GM21723 (cell line): ENCODE measurements around the gene PATE4.
A peak's percentile ranks its signal among the peaks of the same experiment; 100 is the strongest.
"Not testable (repeated sequence)": the region's sequence is repeated elsewhere in the genome, so short reads cannot be mapped to it uniquely, and the experiment has no call there.

Source experiments
- ATAC-seq: cut with Tn5 transposase; IDR thresholded peaks from one replicate; pipeline ENCODE4 v1.9.1; 2021; ENCODE audit warnings: mild to moderate bottlenecking, moderate library complexity; ENCODE audit not compliant: unreplicated experiment

Gene PATE4

DNA sequence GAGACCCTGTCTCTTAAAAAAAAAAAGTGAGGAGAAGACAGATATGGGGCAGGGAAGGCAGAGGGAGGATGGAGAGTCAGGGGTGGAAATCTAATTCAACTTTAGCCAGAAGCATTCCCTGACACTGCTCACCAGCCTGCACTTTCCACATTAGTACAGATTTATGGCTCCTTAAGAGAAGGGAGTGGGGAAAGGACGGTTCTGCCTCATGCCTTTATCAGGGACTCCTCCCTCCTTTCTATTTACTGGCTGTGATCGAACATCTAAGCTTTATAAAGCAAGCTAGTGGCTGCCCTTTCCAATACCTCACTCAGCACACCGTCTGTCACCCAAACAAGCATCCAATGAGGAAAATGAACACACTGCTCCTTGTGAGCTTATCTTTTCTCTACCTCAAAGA lies at the start of gene PATE4:
Gene PATE4 (plus strand): TSS at position 301 of the 400 bp plus-strand sequence. CDS start 44 bp downstream, at position 345.
- ATAC-seq = no peak

- ATAC-seq = no peak
Measured at GRCh38 chr11:125784678-125785077, 48.4 kb upstream of the PATE4 start.

GRCh38 chr11:125787827-125788226 lies 45.3 kb upstream of the PATE4 start, which contains the start of gene PATE3:
Gene PATE3, plus strand, starts transcription at chr11:125788127. Its CDS starts 25 bp downstream, at chr11:125788152.
- no peak for ATAC-seq

GRCh38 chr11:125790825-125791224 lies 42.3 kb upstream of the PATE4 start:
- ATAC-seq = no peak

DNA sequence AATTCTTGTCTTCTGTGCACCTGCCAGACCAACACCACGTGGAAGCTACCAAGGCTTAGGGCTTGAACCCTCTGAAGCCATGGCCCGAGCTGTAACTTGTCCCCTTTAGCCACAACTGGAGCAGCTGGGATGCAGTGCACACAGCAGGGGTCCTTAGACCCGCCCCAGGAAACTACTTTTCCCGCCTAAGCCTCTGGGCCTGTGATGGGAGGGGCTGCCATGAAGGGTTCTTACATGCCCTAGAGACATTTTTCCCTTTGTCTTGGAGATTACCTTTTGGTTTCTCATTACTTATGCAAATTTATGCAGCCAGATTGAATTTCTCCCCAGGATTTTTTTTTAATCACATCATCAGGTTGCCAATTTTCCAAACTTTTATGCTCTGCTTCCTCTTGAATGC lies 35.5 kb upstream of the PATE4 start:
- no peak for ATAC-seq

DNA sequence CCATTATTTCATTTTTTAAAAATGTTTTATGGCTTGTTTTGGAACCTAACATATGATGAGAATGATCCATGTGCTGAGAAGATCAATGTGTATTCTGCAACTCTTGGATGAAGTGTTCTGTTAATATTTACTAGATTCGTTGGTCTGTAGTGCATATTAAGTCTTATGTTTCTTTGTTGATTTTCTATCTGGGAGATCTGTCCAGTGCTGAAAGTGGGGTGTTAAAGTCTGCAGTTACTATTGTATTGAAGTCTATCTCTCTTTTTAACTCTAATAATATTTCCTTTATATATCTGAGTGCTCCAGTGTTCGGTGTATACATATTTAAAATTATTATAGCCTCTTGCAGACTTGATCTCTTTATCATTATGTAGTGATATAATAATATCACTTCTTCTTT lies 33.3 kb upstream of the PATE4 start:
- ATAC-seq = no peak

- no peak for ATAC-seq
Measured at GRCh38 chr11:125802387-125802786, 30.7 kb upstream of the PATE4 start.

DNA sequence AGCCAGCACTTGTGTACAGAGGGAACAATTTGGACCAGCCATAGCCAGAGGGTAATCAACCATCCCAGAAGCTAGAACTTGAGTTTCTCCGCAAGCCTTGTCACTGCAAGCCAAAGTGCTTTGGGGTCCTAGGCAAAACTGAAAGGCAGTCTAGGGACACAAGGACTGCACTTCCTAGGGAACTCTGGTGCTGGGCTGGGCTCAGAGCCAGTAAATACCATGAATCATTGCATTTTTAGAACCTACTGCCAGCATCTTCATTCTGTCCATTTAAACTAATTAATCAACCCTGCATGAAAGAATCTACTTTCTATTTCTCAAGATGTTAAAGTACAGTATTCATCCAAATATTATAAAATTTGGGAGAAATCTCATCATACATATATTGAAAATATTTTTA lies 25.2 kb upstream of the PATE4 start:
- ATAC-seq = no peak

GRCh38 chr11:125835748-125836147 lies 2.6 kb downstream of the PATE4 start:
- no peak for ATAC-seq

GRCh38 chr11:125842321-125842948 lies 9.3 kb downstream of the PATE4 start:
- no peak for ATAC-seq

DNA sequence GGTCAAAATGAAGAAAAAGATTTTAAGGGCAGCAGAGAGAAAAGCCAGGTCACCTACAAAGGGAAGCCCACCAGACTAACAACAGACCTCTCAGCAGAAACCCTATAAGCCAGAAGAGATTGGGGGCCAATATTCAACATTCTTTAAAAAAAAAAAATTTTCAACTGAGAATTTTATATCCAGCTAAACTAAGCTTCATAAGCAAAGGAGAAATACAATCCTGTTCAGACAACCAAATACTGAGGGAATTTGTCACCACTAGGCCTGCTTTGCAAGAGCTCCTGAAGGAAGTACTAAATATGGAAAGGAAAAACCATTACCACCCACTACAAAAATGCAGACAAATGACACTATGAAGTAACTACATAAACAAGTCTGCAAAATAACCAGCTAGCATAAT lies 13.1 kb downstream of the PATE4 start:
- ATAC-seq = no peak

GRCh38 chr11:125857670-125858069 lies 24.6 kb downstream of the PATE4 start:
- ATAC-seq = not testable (repeated sequence)

- ATAC-seq = not testable (repeated sequence)
Measured at GRCh38 chr11:125862786-125863185, 29.7 kb downstream of the PATE4 start.

- ATAC-seq = not testable (repeated sequence)
Measured at GRCh38 chr11:125865354-125865753, 32.2 kb downstream of the PATE4 start.

GRCh38 chr11:125869521-125869920 lies 36.4 kb downstream of the PATE4 start:
- ATAC-seq = no peak

GRCh38 chr11:125871391-125872137 lies 38.4 kb downstream of the PATE4 start:
- ATAC-seq = no peak

DNA sequence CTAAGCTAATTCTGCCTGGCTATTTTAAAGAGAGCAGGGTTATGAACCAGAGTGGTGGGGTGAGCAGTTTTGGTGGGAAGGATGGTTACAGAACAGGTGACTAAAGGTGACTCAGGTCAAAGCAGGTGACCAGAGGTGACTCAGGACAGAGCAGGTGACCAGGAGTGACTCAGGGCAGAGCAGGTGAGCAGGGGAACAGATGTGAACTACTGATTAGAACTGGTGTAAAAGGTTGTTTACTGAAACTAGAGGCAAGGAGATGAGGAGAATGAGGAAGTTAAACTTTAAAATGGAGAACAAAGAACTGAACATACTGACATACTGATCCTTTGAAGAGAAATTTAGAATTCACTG lies 39.0 kb downstream of the PATE4 start:
- ATAC-seq = no peak

DNA sequence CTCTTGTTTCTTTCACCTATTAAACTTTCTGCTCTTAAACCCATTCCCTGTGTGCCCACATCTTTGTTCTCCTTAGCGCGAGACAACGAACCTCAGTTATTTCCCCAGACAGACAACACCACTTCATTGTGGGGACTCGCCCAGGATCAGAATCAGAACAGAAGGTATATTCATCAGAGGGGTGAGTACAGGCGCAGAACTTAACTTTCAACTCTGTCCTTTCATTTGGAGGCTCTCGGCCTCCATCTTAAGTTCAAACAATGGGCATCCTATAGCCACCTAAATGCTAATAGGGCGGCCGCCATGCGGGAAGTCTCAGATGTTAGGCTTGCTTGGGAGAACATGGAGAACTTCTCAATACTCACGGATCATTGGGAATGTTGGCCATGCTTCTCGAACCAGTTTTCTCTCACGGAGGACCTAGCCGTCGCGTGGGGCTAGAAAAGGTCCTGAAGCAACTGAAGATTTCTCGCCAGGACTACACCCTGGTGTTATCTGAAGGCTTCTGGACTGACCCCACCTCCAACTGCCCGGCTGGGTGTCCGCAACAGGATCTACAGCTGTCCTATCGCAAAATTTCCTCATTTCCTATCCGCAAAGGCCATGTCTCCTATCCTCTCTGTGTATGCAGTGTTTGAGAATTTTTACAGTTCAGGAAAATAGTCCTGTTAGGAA lies 40.9 kb downstream of the PATE4 start:
- ATAC-seq = peak; percentile 16

DNA sequence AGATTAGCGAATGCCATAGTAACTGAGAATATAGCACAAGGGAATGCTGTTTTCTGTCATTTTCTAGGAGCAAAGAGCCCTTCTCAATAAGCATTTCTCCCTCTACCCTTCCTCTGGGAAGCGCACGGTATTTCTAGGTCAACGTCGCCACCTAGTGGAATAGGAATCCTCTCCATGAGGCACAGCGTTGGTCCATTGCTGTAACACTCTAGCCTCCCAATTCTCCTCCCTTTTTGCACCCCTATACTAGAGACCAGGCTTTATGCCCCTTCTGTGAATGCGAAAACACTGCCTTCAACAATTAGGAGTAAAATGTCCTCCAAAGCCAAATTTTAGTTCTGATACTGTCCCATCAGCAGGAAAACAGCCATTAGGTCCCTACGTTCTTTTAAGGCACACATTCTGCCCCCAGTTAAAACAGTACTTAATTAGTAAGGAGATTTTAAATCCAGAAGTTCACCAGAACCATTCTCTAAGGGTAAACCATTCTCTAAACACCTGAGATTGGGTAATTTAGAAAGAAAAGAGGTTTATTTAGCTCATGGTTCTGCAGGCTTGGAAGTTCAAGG lies 41.5 kb downstream of the PATE4 start:
- ATAC-seq = peak; percentile 80

- no peak for ATAC-seq
Measured at GRCh38 chr11:125881291-125881690, 48.2 kb downstream of the PATE4 start.

DNA sequence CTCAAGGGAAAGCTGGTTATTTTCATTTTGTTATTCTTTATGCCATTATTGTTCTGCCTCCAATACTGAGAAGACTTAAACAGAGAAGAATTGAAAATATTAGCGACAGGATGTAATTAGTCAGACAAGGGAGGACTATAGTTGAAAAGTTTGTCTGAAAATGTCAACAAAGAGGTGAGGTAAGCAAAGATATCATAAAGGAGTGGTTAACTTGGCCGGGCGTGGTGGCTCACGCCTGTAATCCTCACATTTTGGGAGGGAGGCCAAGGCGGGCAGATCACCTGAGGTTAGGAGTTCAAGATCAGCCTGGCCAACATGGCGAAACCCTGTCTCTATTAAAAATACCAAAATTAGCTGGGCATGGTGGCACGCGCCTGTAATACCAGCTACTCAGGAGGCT lies 50.3 kb downstream of the PATE4 start:
- ATAC-seq = no peak

- peak; percentile 7 for ATAC-seq
Measured at GRCh38 chr11:125886997-125887372, 53.9 kb downstream of the PATE4 start.
